Stomach (tissue), 4 donors: ENCODE measurements around the gene SLC25A24.
"Not testable (repeated sequence)": the region's sequence is repeated elsewhere in the genome, so short reads cannot be mapped to it uniquely, and the experiment has no call there.

ENCODE experiments used
- CTCF ChIP-seq, 7 experiments: fragments of 450-650 bp in 4 of 7; fragments of 200-600 bp in 3 of 7; sonication (generic) in 3 of 7; IDR thresholded peaks; one replicate each; pipeline ENCODE4 v1.5.1; 2016 to 2019; ENCODE audit warnings: antibody characterized with exemption in 7 of 7, control low read depth in 2 of 7, mild to moderate bottlenecking in 1 of 7
- POLR2A ChIP-seq, 4 donors: fragments of 450-650 bp; IDR thresholded peaks; one replicate each; pipeline ENCODE4 v1.6.1; 2016; ENCODE audit warnings: antibody characterized with exemption in 4 of 4, control low read depth in 2 of 4, mild to moderate bottlenecking in 1 of 4, moderate library complexity in 1 of 4
- POLR2AphosphoS5 ChIP-seq, 3 donors: sonication (generic); formaldehyde crosslinking; IDR thresholded peaks; one replicate each; pipeline ENCODE4 v1.6.1; 2016; ENCODE audit warnings: antibody characterized with exemption in 3 of 3

DNA sequence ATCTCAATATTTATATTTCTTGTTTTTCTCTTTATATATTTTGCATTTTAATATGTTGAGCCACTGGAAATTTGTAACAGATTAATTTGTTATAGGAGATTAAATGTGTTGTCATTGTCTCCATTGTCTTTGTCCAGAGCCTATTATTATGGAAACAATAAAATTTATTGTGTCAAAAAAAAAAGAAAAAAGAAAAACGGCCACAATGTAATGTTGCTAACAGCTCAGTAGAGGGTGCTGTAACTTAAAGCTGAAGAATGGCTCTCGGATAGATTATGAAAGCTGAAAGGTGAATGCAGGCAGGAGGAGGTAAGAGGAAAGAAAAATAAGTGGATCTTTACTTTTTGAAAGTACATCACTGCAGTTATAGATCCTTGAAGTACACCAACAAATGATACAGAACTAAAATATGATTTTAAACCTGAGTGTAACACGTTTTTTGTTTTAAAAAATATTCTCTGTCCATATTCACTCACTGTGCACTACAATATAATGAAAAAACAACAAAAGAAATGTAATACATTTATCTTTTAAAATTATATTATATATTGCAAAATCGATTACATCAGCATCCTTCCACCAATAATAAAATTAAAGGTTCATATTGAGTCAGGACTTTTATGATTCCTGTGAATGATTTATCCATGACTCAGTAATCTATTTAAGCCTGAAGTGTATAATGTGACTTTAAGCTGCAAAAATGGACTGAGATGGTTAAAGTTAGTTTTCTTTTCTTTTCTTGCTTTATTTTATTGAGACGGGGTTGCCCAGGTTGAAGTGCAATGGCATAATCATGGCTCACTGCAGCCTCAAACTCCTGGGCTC lies 14.7 kb upstream of the SLC25A24 start:
- TF ChIP-seq POLR2A, POLR2AphosphoS5 (IDR thresholded peaks at IDR 0.05): not testable (repeated sequence)
- TF ChIP-seq CTCF (IDR thresholded peaks at IDR 0.05) = peak in 4 of 7 experiments; percentile 36 to 64 (median 53)
